HepG2 (cell line): ENCODE results near the gene LOXL4. TPM values are rescaled to one million over a fixed set of nuclear protein-coding genes. Genes with fewer than 3 reads are reported as not detected.

Experiments used
- ARID2 ChIP-seq: sonication (generic); formaldehyde crosslinking; IDR thresholded peaks from 2 replicates; pipeline ENCODE4 v1.8.1; 2022; ENCODE audit warnings: mild to moderate bottlenecking, missing genetic modification reagents, borderline replicate concordance
- ASH2L ChIP-seq: fragments of 300-600, 200-600 bp; sonication (generic); IDR thresholded peaks from 2 replicates; pipeline ENCODE4 v1.7.0; 2017; ENCODE audit warnings: low read depth, mild to moderate bottlenecking, moderate library complexity, mixed read lengths, low read length; ENCODE audit not compliant: insufficient read length
- KDM6A ChIP-seq: IDR thresholded peaks from 2 replicates; pipeline ENCODE4 v1.6.1; 2016; ENCODE audit warnings: low read depth
- KLF13 ChIP-seq: sonication (generic); formaldehyde crosslinking; IDR thresholded peaks from 2 replicates; pipeline ENCODE4 v1.4.0; 2020; ENCODE audit warnings: mild to moderate bottlenecking, missing genetic modification reagents
- MXD4 ChIP-seq: IDR thresholded peaks from 2 replicates; pipeline ENCODE4 v1.6.1; 2016; ENCODE audit warnings: mild to moderate bottlenecking, missing biosample characterization, missing genetic modification reagents
- NAIF1 ChIP-seq: sonication (generic); formaldehyde crosslinking; IDR thresholded peaks from 2 replicates; pipeline ENCODE4 v1.5.0; 2020; ENCODE audit warnings: mild to moderate bottlenecking, missing genetic modification reagents, borderline replicate concordance
- NFE2 ChIP-seq: sonication (generic); formaldehyde crosslinking; IDR thresholded peaks from 2 replicates; pipeline ENCODE4 v1.4.0; 2020; ENCODE audit warnings: missing genetic modification reagents
- NFIC ChIP-seq: IDR thresholded peaks from 2 replicates; pipeline ENCODE4 v1.6.1; 2012; ENCODE audit warnings: mild to moderate bottlenecking, low read length, inconsistent platforms
- RCOR2 ChIP-seq: IDR thresholded peaks from 2 replicates; pipeline ENCODE4 v1.6.1; 2016; ENCODE audit warnings: missing biosample characterization, missing genetic modification reagents
- SOX13 ChIP-seq, 3 experiments: fragments of 450-650 bp in 1 of 3; sonication (generic) in 1 of 3; formaldehyde crosslinking in 1 of 3; IDR thresholded peaks in 2 of 3; conservative IDR thresholded peaks in 1 of 3; 2 replicates each; pipeline versions ENCODE4 v1.5.0 to v1.6.1; 2016 to 2020; ENCODE audit warnings: antibody characterized with exemption in 1 of 3, mild to moderate bottlenecking in 1 of 3, missing compliant biosample characterization in 1 of 3, missing genetic modification reagents in 1 of 3, moderate library complexity in 1 of 3
- THYN1 ChIP-seq: sonication (generic); formaldehyde crosslinking; IDR thresholded peaks from 2 replicates; pipeline ENCODE4 v1.8.1; 2023; ENCODE audit warnings: low read depth, mild to moderate bottlenecking, moderate library complexity, missing genetic modification reagents, borderline replicate concordance
- XBP1 ChIP-seq: sonication (generic); formaldehyde crosslinking; IDR thresholded peaks from 2 replicates; pipeline ENCODE4 v1.5.0; 2020; ENCODE audit warnings: missing genetic modification reagents
- ZFP41 ChIP-seq: sonication (generic); formaldehyde crosslinking; IDR thresholded peaks from 2 replicates; pipeline ENCODE4 v1.4.0; 2020; ENCODE audit warnings: mild to moderate bottlenecking, missing genetic modification reagents, borderline replicate concordance
- ZNF138 ChIP-seq: sonication (generic); formaldehyde crosslinking; IDR thresholded peaks from 2 replicates; pipeline ENCODE4 v1.5.0; 2020; ENCODE audit warnings: mild to moderate bottlenecking, low read depth, missing genetic modification reagents
- ZNF619 ChIP-seq: sonication (generic); formaldehyde crosslinking; IDR thresholded peaks from 2 replicates; pipeline ENCODE4 v1.4.0; 2020; ENCODE audit warnings: mild to moderate bottlenecking, missing genetic modification reagents
- polyA plus RNA-seq, 8 experiments: library from polyadenylated mRNA; depleted of rRNA in 3 of 8; stranded (reverse) in 7 of 8; unstranded in 1 of 8; fragments of >200 nt; fragmentation: Illumina TruSeq in 4 of 8; extraction: Trizol in 4 of 8; gene quantifications; 2 replicates each; pipeline versions ENCODE4 v1.2.1 to v1.2.3, GENCODE V29; 2011 to 2016; ENCODE audit warnings: low read depth in 4 of 8, missing spikeins in 1 of 8, mixed read lengths in 1 of 8; ENCODE audit not compliant: insufficient read depth in 1 of 8
- total RNA-seq, 5 experiments: library from RNA; depleted of rRNA; stranded (reverse); fragments of >200 nt; fragmentation: Illumina TruSeq; extraction: Trizol; gene quantifications; 2 replicates each; pipeline ENCODE4 v1.2.3, GENCODE V29; 2016; ENCODE audit warnings: low read depth in 1 of 5
- TF ChIP-seq, protein P1 (sequence below): sonication (generic); formaldehyde crosslinking; IDR thresholded peaks from 2 replicates; pipeline ENCODE4 v1.5.0; 2020; ENCODE audit warnings: missing genetic modification reagents
- TF ChIP-seq, protein P2 (sequence below): sonication (generic); formaldehyde crosslinking; IDR thresholded peaks from 2 replicates; pipeline ENCODE4 v1.5.0; 2020; ENCODE audit warnings: missing genetic modification reagents, mild to moderate bottlenecking, borderline replicate concordance
- TF ChIP-seq, protein P3 (sequence below): sonication (generic); formaldehyde crosslinking; IDR thresholded peaks from 2 replicates; pipeline ENCODE4 v1.4.0; 2020; ENCODE audit warnings: missing genetic modification reagents, borderline replicate concordance
- TF ChIP-seq, protein P4 (sequence below): sonication (generic); formaldehyde crosslinking; IDR thresholded peaks from 2 replicates; pipeline ENCODE4 v1.4.0; 2020; ENCODE audit warnings: missing genetic modification reagents

LOXL4 gene
- total and polyA plus RNA-seq, 2 of the 13 experiments (the other 11 are each of a cell fraction or from before 2014, with no cell fraction given) = 8.8 to 21.1 TPM

DNA sequence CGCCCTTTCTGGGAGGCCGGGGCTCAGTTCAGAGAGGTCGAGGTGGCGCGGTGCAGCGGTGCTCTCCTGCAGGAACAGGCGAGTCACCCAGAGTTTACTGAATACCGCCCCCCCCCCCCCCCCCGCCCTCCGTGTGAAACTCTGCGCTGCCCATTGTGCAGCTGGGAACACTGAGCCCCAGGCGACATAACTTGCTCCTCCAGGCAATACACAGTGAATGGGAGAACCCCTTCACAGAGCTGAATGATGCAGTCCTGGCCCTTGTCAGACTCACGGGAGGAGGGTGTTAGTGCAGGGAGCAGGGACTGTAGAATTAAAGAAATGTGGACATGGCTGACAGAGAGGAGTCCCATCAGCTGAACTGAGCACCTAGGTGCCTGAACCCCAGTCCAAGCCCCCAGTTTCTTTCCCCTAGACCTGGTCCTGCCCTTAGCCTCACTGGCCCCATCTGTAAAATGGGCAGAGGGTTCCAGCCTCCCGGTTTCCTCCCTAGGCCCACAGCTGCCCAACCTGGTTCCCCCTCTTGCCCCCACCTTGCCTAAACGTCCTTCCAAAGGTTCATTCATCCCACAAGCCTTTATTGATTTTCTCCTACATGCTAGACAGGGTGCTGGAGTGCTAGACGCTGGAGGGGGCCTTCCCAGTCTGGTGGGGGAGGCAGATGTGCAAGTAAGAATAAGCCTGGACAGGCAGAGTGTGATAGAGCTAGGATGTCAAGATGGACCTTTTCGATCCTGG, 869 bp upstream of the LOXL4 start (continued):
- TF ChIP-seq, protein P1, sequence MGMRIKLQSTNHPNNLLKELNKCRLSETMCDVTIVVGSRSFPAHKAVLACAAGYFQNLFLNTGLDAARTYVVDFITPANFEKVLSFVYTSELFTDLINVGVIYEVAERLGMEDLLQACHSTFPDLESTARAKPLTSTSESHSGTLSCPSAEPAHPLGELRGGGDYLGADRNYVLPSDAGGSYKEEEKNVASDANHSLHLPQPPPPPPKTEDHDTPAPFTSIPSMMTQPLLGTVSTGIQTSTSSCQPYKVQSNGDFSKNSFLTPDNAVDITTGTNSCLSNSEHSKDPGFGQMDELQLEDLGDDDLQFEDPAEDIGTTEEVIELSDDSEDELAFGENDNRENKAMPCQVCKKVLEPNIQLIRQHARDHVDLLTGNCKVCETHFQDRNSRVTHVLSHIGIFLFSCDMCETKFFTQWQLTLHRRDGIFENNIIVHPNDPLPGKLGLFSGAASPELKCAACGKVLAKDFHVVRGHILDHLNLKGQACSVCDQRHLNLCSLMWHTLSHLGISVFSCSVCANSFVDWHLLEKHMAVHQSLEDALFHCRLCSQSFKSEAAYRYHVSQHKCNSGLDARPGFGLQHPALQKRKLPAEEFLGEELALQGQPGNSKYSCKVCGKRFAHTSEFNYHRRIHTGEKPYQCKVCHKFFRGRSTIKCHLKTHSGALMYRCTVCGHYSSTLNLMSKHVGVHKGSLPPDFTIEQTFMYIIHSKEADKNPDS (CRISPR knock-in tag) = no peak
- no peak for TF ChIP-seq MXD4 (CRISPR knock-in tag)
- no peak for TF ChIP-seq ZNF619 (CRISPR knock-in tag)
- no peak for TF ChIP-seq THYN1 (CRISPR knock-in tag)
- no peak for TF ChIP-seq KLF13
- TF ChIP-seq, protein P2, sequence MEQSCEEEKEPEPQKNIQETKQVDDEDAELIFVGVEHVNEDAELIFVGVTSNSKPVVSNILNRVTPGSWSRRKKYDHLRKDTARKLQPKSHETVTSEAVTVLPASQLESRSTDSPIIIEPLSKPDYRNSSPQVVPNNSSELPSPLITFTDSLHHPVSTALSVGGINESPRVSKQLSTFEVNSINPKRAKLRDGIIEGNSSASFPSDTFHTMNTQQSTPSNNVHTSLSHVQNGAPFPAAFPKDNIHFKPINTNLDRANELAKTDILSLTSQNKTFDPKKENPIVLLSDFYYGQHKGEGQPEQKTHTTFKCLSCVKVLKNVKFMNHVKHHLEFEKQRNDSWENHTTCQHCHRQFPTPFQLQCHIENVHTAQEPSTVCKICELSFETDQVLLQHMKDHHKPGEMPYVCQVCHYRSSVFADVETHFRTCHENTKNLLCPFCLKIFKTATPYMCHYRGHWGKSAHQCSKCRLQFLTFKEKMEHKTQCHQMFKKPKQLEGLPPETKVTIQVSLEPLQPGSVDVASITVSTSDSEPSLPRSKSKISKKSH (CRISPR knock-in tag) = no peak
- TF ChIP-seq XBP1 (CRISPR knock-in tag) = no peak
- TF ChIP-seq KDM6A (CRISPR knock-in tag) = no peak; the same call in 1 of the 2 replicates
- TF ChIP-seq, protein P3, sequence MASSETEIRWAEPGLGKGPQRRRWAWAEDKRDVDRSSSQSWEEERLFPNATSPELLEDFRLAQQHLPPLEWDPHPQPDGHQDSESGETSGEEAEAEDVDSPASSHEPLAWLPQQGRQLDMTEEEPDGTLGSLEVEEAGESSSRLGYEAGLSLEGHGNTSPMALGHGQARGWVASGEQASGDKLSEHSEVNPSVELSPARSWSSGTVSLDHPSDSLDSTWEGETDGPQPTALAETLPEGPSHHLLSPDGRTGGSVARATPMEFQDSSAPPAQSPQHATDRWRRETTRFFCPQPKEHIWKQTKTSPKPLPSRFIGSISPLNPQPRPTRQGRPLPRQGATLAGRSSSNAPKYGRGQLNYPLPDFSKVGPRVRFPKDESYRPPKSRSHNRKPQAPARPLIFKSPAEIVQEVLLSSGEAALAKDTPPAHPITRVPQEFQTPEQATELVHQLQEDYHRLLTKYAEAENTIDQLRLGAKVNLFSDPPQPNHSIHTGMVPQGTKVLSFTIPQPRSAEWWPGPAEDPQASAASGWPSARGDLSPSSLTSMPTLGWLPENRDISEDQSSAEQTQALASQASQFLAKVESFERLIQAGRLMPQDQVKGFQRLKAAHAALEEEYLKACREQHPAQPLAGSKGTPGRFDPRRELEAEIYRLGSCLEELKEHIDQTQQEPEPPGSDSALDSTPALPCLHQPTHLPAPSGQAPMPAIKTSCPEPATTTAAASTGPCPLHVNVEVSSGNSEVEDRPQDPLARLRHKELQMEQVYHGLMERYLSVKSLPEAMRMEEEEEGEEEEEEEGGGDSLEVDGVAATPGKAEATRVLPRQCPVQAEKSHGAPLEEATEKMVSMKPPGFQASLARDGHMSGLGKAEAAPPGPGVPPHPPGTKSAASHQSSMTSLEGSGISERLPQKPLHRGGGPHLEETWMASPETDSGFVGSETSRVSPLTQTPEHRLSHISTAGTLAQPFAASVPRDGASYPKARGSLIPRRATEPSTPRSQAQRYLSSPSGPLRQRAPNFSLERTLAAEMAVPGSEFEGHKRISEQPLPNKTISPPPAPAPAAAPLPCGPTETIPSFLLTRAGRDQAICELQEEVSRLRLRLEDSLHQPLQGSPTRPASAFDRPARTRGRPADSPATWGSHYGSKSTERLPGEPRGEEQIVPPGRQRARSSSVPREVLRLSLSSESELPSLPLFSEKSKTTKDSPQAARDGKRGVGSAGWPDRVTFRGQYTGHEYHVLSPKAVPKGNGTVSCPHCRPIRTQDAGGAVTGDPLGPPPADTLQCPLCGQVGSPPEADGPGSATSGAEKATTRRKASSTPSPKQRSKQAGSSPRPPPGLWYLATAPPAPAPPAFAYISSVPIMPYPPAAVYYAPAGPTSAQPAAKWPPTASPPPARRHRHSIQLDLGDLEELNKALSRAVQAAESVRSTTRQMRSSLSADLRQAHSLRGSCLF (CRISPR knock-in tag) = no peak
- no peak for TF ChIP-seq NFE2 (CRISPR knock-in tag)
- TF ChIP-seq ZNF138 (CRISPR knock-in tag) = no peak
- no peak for TF ChIP-seq ZFP41
- TF ChIP-seq, protein P4, sequence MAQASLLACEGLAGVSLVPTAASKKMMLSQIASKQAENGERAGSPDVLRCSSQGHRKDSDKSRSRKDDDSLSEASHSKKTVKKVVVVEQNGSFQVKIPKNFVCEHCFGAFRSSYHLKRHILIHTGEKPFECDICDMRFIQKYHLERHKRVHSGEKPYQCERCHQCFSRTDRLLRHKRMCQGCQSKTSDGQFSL (CRISPR knock-in tag) = no peak
- TF ChIP-seq RCOR2 = peak; percentile 68; the same call in 1 of the 2 replicates
- TF ChIP-seq NAIF1 (CRISPR knock-in tag) = no peak
- no peak for TF ChIP-seq NFIC
- no peak for TF ChIP-seq ARID2
- peak; percentile 58 for TF ChIP-seq ASH2L
- TF ChIP-seq SOX13 (IDR thresholded peaks at IDR 0.05) = no peak
- 0 out of 4 replicates have a peak, but pooled peaks of 1 of the 2 experiments have one; percentile 4 for TF ChIP-seq SOX13 (CRISPR knock-in tag; conservative IDR thresholded peaks at IDR 0.05 in 1 of 2, IDR thresholded peaks at IDR 0.05 in 1 of 2)
